ENCODE data around the gene TCEANC2.

TCEANC2 gene

GRCh38 chr1:54024358-54024757 is 29.1 kb upstream of the TCEANC2 start:
- no peak for TF ChIP-seq RAD21 (IDR thresholded peaks at IDR 0.05; ENCODE audit: low read depth)
- TF ChIP-seq NFIC (IDR thresholded peaks at IDR 0.05): no peak
- TF ChIP-seq CREB1 (IDR thresholded peaks at IDR 0.05; ENCODE audit: low read depth): no peak
- TF ChIP-seq TAF1 (IDR thresholded peaks at IDR 0.05; ENCODE audit: low read depth): no peak
- no peak for TF ChIP-seq EP300 (IDR thresholded peaks at IDR 0.05; ENCODE audit: borderline replicate concordance)
- TF ChIP-seq ZBTB7A (IDR thresholded peaks at IDR 0.05; ENCODE audit: low read depth): no peak
- TF ChIP-seq, protein P1, sequence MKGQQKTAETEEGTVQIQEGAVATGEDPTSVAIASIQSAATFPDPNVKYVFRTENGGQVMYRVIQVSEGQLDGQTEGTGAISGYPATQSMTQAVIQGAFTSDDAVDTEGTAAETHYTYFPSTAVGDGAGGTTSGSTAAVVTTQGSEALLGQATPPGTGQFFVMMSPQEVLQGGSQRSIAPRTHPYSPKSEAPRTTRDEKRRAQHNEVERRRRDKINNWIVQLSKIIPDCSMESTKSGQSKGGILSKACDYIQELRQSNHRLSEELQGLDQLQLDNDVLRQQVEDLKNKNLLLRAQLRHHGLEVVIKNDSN (IDR thresholded peaks at IDR 0.05): no peak
- TF ChIP-seq CEBPB (IDR thresholded peaks at IDR 0.05): no peak
- no peak for TF ChIP-seq TEAD4 (IDR thresholded peaks at IDR 0.05)
- TF ChIP-seq YY1 (IDR thresholded peaks at IDR 0.05; ENCODE audit: low read depth): no peak
- TF ChIP-seq TCF12 (IDR thresholded peaks at IDR 0.05; ENCODE audit: low read depth): no peak
- no peak for TF ChIP-seq EGR1 (IDR thresholded peaks at IDR 0.05)
- TF ChIP-seq REST (IDR thresholded peaks at IDR 0.05; ENCODE audit: low read depth): no peak
- TF ChIP-seq MAX (IDR thresholded peaks at IDR 0.05): no peak

- TF ChIP-seq YY1 (IDR thresholded peaks at IDR 0.05; ENCODE audit: low read depth) (no peak), EGR1 (IDR thresholded peaks at IDR 0.05) (no peak), MAX (IDR thresholded peaks at IDR 0.05) (no peak), TCF12 (IDR thresholded peaks at IDR 0.05; ENCODE audit: low read depth) (no peak), TAF1 (IDR thresholded peaks at IDR 0.05; ENCODE audit: low read depth) (no peak), CREB1 (IDR thresholded peaks at IDR 0.05; ENCODE audit: low read depth) (no peak), RAD21 (IDR thresholded peaks at IDR 0.05; ENCODE audit: low read depth) (no peak), REST (IDR thresholded peaks at IDR 0.05; ENCODE audit: low read depth) (no peak), TEAD4 (IDR thresholded peaks at IDR 0.05) (no peak), FOXM1 (IDR thresholded peaks at IDR 0.05; ENCODE audit: borderline replicate concordance, low read depth) (no peak), EP300 (IDR thresholded peaks at IDR 0.05; ENCODE audit: borderline replicate concordance) (no peak), ZBTB7A (IDR thresholded peaks at IDR 0.05; ENCODE audit: low read depth) (no peak)
These were observed 25.6 kb upstream of the TCEANC2 start for GRCh38 chr1:54027848-54028247.

- no peak for TF ChIP-seq CREB1 (IDR thresholded peaks at IDR 0.05; ENCODE audit: low read depth)
These were observed 24.8 kb upstream of the TCEANC2 start for GRCh38 chr1:54028306-54029251.

GRCh38 chr1:54037476-54037875 is 15.9 kb upstream of the TCEANC2 start:
- TF ChIP-seq TEAD4 (IDR thresholded peaks at IDR 0.05): no peak
- TF ChIP-seq REST (IDR thresholded peaks at IDR 0.05; ENCODE audit: low read depth): no peak
- TF ChIP-seq CEBPB (IDR thresholded peaks at IDR 0.05): no peak
- no peak for TF ChIP-seq TCF12 (IDR thresholded peaks at IDR 0.05; ENCODE audit: low read depth)

- no peak for TF ChIP-seq YY1 (IDR thresholded peaks at IDR 0.05; ENCODE audit: low read depth)
These were observed 11.6 kb upstream of the TCEANC2 start for GRCh38 chr1:54041806-54042205.

Data from Ishikawa (cell line).